Astrocyte (in vitro differentiated cells and primary cell): ENCODE data around the gene DFFB.

Experiments used
- CTCF ChIP-seq: IDR thresholded peaks from 2 replicates; pipeline ENCODE4 v1.5.1; 2011; ENCODE audit warnings: low read depth, mild to moderate bottlenecking, inconsistent platforms, low read length, moderate library complexity; ENCODE audit not compliant: insufficient read depth
- EZH2 ChIP-seq: IDR thresholded peaks from 2 replicates; pipeline ENCODE4 v1.6.1; 2012; ENCODE audit warnings: mild to moderate bottlenecking, low read length, inconsistent platforms; ENCODE audit not compliant: insufficient read depth

DNA sequence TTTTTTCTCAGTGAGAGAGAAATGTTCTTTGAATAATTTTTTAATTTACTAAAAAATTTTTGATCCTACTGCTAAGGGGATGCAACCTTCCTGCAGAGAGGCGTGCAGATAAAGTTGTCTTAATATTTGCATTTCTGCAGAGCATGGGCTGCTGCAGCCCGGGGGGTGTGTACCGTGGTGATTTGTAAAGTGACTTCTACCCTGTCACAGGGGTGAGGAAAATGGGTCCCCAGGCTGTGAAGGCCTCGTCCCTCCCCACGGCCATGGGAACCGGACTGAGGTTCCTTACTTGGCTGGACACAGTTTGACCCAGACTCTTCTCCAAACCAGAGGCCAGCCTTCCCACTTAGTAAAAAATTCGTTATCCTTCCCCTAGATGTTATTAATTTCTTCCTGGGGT, 52.3 kb downstream of the DFFB start:
- TF ChIP-seq CTCF (no peak), EZH2 (no peak)
